ENCODE results near the gene STARD13.

STARD13 gene

GRCh38 chr13:33217256-33217655 is 68.3 kb downstream of the STARD13 start:
- DNase-seq = no peak

GRCh38 chr13:33213797-33214196 is 71.8 kb downstream of the STARD13 start:
- no peak for DNase-seq

- no peak for DNase-seq
Observed at GRCh38 chr13:33213024-33213768, 72.4 kb downstream of the STARD13 start.

GRCh38 chr13:33212396-33212795 is 73.2 kb downstream of the STARD13 start:
- DNase-seq = no peak

GRCh38 chr13:33210090-33210489 is 75.5 kb downstream of the STARD13 start:
- DNase-seq = no peak

DNA sequence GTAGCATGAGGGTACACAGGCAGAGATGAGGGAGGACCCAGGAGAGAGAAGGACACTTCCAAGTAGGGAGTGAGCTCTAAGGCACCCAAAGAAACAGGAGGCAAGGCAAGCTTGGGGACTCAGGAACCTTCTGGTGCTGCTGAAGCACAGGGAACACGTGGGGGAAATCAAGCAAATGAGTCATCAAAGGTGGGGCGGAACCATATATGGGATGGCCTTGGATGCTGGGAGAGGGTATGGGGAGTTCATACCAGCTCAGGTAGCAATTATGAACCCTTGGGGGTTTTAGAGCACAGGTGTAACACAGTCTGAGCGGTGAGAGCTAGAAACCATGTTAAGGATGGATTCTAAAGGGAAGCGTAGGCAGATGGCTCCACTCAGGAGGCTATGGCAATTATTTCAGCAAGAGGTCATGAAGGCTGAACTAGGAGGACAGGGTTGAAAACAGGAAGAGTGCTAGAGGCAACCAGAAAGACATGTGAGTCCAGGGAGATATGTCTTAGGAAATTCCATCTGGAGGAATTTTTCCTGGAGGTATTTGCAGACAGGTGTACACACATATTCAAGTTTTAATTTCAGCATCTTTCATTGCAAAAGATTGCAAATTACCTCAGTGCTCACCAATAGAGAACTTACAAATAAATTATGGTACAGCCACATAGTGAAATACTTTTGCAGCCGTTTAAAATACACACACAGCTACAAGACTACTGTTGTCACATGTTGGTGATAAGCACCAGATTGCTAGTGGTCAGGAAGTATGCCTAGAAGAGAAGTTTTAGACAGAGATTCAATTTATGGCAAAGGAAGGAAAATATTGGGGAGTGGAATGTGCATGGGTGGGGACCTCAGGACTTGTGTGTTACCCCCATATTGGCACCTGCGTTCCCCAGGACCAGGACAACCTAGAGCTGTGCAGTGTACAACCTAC is 77.0 kb downstream of the STARD13 start:
- DNase-seq = no peak

DNA sequence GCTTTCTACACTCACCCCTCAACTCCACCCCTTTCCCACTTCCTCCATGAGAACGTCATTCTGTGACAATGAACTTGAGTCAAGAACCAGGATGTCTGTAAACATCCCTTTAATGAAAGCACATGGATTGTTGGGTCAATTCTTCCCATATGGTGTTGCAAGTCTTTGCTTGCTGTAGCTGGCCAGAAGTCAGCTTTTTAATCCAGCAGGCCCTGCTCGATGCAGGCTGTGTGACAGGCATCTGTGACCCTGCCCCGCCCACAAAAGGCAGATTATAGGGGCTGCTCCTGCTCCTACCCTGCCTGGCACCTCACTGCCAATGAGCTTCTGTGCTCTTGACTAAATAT is 78.0 kb downstream of the STARD13 start:
- DNase-seq = no peak

GRCh38 chr13:33206945-33207614 is 78.5 kb downstream of the STARD13 start:
- no peak for DNase-seq

GRCh38 chr13:33206425-33206824 is 79.1 kb downstream of the STARD13 start:
- DNase-seq = no peak

DNA sequence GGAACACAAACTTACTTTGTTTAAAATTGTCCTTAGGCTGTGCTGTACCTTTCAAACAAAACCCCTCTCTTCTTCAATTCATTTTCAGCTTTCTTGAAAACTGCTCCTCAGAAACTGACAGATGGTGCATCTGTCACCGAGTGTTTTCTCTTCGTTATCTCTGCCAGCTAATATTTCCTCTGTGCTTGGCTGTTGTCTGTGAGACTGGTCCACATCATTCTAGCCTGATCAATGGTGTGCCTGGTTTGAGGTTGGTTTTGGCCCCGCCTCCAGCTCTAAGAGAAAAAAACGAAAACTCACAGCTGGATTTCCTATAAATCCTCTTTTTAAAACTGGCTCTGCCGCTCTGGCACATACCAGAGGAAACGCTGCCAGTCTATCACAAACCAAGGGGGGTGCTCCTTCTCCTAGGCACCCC is 79.7 kb downstream of the STARD13 start:
- DNase-seq = no peak

DNA sequence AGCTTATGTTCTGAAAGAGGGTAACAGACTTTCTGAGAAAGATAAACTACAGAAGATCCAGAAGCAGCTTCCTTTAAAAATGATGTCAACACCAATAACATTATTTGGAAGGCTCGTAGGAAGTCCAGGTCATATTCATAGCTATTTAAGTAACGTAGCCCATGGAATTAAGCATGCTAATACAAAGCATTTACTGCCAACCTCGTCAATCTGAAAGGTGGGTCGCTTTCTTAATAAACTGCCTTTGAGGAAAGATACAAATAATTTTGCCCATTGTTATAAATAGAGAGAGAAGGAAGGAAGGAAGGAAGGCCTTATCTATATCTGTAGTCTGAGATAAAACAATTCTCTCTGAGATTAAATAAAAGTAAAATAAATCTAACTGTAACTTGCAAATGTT is 80.3 kb downstream of the STARD13 start:
- DNase-seq = no peak

DNA sequence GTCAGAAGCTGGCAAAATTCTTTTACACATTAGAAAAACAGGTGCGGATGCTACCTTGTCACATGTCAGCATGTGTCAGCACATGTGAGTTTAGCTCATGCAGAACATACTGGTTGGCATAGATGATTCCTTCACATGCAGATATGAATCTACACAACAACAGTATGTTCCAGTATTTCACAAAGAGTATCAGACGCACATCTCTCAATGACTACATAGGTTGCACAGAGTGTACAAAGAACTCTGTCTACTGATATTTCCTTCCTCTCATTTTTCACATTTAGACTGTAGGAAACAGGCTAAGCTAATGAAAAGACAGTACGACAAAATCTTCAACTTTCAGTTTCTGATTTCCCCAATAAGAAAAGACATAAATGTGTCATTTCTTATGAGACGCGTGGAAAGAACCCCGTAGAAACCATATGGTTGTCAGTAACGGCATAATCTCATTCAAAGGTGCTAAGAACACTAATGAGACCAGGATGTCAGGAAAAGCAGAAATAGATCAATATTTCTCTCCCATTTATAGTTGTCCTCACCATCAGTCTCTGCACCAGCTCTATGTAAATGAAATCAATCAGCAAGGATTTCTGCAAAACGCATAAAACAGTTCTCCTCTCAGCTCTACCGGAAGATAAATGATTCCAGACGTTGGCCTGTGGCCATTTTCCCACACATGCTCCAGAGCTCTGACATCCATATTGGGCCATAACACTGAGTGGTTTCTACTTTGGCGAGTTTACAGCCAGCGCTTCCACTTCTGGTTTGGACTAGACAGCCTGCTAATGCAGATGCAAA is 81.2 kb downstream of the STARD13 start:
- DNase-seq = no peak

DNA sequence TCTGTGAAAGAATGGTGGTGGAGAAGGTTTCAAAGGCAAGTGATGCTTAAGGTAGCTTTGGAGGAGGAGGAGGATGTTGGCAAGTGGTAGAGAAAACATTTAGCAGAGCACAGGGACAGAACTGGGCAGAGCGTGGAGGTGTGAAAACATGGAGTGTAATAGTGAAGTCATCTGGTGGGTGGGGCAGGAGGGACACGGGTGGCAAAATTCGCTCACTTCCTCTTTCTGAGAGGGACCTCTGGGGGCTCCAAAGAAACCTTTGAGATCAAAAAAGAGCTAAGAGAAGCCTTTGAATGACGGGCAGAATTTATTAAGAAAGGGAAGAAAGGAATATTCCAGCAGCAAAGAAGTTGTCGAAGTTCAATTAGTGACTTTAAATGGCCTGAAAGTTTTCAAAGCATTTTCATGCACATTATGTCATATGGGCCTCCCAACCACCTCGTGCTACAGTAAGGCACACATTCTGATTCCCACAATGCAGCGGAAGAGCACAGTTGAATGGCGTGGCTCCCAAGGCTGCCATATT is 82.8 kb downstream of the STARD13 start:
- no peak for DNase-seq

- no peak for DNase-seq
Observed at GRCh38 chr13:33201659-33202058, 83.9 kb downstream of the STARD13 start.

DNA sequence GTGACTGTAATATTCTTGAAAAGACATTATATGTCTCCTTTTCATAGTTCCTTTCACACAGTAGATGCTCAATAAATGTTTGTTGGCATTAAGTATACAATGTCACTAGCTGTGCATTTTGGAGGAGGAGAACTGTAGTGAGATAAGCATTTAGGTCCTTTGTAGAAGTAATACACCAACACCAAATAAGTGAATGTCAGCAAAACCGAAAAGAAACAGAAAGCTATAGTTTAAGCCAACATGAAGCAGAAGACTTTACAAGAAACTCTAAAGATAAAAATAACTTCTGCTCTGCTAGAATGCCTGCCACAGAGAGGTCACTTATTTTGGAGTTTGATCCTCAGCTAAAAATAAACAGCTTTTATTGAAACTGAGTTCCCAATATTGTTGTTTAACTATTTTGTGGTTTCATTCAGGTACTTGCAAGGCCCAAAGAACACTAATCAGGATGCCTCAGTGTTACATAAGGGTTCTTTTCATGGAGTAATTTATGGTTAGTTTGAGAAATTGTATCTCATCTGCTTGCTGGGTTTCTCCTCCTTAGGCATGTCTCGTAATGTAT is 86.2 kb downstream of the STARD13 start:
- no peak for DNase-seq

DNA sequence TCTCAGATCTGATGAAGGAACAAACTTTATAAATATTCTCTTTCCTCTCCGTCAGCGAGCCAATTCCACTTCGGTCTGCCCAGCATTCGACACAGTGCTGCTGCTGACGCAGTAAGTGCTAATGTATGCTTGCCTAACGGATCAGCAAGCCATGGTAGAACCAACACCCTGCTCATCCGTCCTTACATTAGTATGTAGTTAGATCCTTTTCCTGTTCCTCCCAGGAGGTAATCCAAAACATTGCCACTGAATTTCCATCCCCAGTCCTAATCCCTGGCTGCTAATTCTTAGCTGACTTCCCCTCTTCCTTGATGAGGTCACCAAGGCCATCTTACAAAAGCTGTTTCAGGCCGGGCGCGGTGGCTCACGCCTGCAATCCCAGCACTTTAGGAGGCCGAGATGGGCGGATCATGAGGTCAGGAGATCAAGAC is 88.0 kb downstream of the STARD13 start:
- DNase-seq = no peak

DNA sequence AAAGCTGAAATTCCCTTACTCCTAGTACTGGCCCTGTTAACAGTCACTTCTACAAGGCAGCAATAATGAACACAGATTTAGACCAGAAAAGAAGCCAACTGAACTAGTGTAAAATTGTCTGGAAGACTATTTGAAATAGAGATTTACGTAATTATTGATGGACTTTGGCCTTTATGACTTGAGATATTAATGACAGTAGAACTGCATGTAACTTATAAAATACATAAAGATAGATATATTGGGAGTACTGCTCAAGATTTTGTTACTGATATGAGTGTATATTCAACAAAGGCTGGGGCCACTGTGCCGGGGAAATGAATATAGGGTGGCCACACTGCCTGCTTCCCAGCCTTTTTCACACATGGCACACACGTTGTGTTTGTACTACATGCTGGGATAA is 88.8 kb downstream of the STARD13 start:
- DNase-seq = no peak

DNA sequence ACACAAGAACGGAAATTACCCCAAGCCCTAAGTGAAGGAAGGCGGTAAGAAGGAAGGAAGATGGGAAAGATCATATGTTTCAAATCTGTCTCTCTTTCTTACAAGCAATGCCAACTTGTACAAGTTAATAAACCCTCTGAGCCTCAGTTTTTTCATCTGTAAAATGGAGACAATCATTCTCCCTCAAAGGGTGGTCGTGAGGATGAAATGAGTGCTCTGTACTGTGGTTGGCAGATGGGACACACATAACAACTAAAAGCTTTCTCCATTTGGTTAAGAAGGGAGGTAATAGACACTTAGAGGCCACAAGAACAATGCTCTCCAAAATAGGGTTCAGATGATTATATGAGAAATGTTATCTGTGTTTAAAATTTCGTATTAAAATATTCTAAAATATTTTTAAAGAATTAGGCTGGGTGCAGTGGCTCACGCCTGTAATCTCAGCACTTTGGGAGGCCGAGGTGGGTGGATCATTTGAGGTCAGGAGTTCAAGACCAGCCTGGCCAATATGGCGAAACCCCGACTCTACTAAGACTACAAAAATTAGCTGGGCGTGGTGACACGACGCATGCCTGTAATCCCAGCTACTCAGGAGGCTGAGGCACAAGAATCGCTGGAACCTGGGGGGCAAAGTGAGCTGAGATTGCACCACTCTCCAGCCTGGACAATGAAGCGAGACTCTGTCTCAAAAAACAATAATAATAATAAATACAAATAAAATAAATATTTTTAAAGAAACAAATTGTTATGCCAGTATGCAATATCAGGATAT is 89.7 kb downstream of the STARD13 start:
- DNase-seq = no peak

GRCh38 chr13:33194820-33195692 is 90.5 kb downstream of the STARD13 start:
- DNase-seq = no peak

- no peak for DNase-seq
Observed at GRCh38 chr13:33193428-33193974, 92.1 kb downstream of the STARD13 start.
